ENCODE measurements around the gene GAST. TPM values are rescaled to one million over a fixed set of nuclear protein-coding genes. Genes with fewer than 3 reads are reported as not detected.

GAST gene
- total and polyA plus RNA-seq, 12 donors = not detected

DNA sequence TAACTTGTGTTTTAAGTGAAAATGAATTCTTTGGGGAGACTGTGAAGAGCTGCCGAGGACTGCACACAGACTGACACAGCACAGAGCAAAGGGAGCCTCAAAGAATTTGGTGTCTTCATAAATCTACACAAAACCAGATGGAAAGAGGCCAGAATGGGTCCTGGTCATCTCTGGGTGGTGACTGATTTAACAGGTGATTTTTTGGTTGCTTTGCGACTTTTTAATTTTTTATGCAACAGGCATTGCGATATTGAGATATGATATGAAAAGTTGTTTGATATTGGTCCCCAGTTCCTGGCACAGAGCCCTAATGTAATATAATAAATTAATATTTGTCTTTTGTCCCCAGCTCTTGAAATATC, 36.1 kb upstream of the GAST start:
- intact Hi-C loops (cut with DNase I) = no loop called here
- DNase-seq = no peak
- H3K36me3 ChIP-seq (replicated peaks in 1 of 2) = no peaks in the 10 kb centered on the region
- TF ChIP-seq CTCF (IDR thresholded peaks at IDR 0.05) (no peak), POLR2A (IDR thresholded peaks at IDR 0.05) (no peak)
- 82 to 85% (median 82%) methylated on average over 3 of the region's 3 CpGs for WGBS, 4 donors
- H3K4me3 ChIP-seq = no peak overlapping the region
- no peaks in the 10 kb centered on the region for H3K4me1 ChIP-seq (replicated peaks in 1 of 2)
- H3K27me3 ChIP-seq = no peaks in the 10 kb centered on the region
- H3K27ac ChIP-seq = no peak overlapping the region
- no peaks in the 10 kb centered on the region for H3K9me3 ChIP-seq (replicated peaks in 1 of 3)

- DNase-seq = no peak
- Histone ChIP-seq H3K4me1 (replicated peaks in 1 of 2) (no peaks in the 10 kb centered on the region), H3K36me3 (replicated peaks in 1 of 2) (no peaks in the 10 kb centered on the region), H3K4me3 (peak overlapping the region in 1 of 4 donors; percentile 18), H3K9me3 (replicated peaks in 1 of 3) (no peaks in the 10 kb centered on the region), H3K27ac (peak overlapping the region; percentile 2 to 84 (median 59)), H3K27me3 (no peaks in the 10 kb centered on the region)
- intact Hi-C loops (cut with DNase I) = no loop called here
- no peak for TF ChIP-seq CTCF (IDR thresholded peaks at IDR 0.05)
- no peak for TF ChIP-seq POLR2A (IDR thresholded peaks at IDR 0.05)
- WGBS, 4 donors = 74 to 87% (median 80%) methylated on average over 2 of the region's 2 CpGs
Observed at GRCh38 chr17:41678411-41678906, 33.7 kb upstream of the GAST start.

GRCh38 chr17:41678907-41679739, 33.0 kb upstream of the GAST start:
- Histone ChIP-seq H3K27ac (peak overlapping the region; percentile 2 to 84 (median 59)), H3K4me3 (peak overlapping the region in 1 of 4 donors; percentile 18), H3K36me3 (replicated peaks in 1 of 2) (no peaks in the 10 kb centered on the region), H3K27me3 (no peaks in the 10 kb centered on the region), H3K4me1 (replicated peaks in 1 of 2) (no peaks in the 10 kb centered on the region), H3K9me3 (replicated peaks in 1 of 3) (no peaks in the 10 kb centered on the region)
- intact Hi-C loops (cut with DNase I) = no loop called here
- peak in 1 of 7 donors; percentile 50 for DNase-seq
- 40 to 48% (median 45%) methylated on average over 5 to 6 of the region's 6 CpGs for WGBS, 4 donors
- TF ChIP-seq CTCF (IDR thresholded peaks at IDR 0.05) (no peak), POLR2A (IDR thresholded peaks at IDR 0.05) (no peak)

- intact Hi-C loops (cut with DNase I) = no loop called here
- Histone ChIP-seq H3K27me3 (no peaks in the 10 kb centered on the region), H3K4me1 (replicated peaks in 1 of 2) (no peaks in the 10 kb centered on the region), H3K27ac (peak overlapping the region in 1 of 5 donors; percentile 59), H3K4me3 (no peak overlapping the region), H3K36me3 (replicated peaks in 1 of 2) (no peaks in the 10 kb centered on the region), H3K9me3 (replicated peaks in 1 of 3) (no peaks in the 10 kb centered on the region)
- no peak for DNase-seq
- WGBS, 4 donors = 71 to 76% (median 73%) methylated on average over 5 of the region's 5 CpGs
- TF ChIP-seq CTCF (IDR thresholded peaks at IDR 0.05) (no peak), POLR2A (IDR thresholded peaks at IDR 0.05) (no peak)
Observed at GRCh38 chr17:41679740-41680425, 32.2 kb upstream of the GAST start.
